SK-N-SH (cell line): ENCODE data around the gene CGGBP1. TPM values are rescaled to one million over a fixed set of nuclear protein-coding genes. Genes with fewer than 3 reads are reported as not detected.

Experiments
- CTCF ChIA-PET: fragments of 300-600, 350-600 bp; formaldehyde crosslinking; extraction: SDS; loops from one replicate; lab custom pipeline; 2021; lab: Yijun Ruan, JAX
- POLR2A ChIA-PET: fragments of 350-600 bp; sonication (Branson Sonifier 250); formaldehyde crosslinking; extraction: SDS; loops from one replicate; lab custom pipeline; 2020; ENCODE audit warnings: antibody characterized with exemption, inconsistent platforms; lab: Yijun Ruan, JAX
- DNase-seq: peaks from one replicate; pipeline ENCODE4 v3.0.0; 2012
- H2AFZ ChIP-seq: fragments of 200-600 bp; sonication (generic); 2 replicates; pipeline ENCODE4 v1.8.1; 2016; ENCODE audit warnings: antibody characterized with exemption, mild to moderate bottlenecking, low read depth
- H3F3A ChIP-seq: fragments of 200-600 bp; sonication (generic); replicated peaks from 2 replicates; pipeline ENCODE3; 2016; ENCODE audit warnings: antibody characterized with exemption, mild to moderate bottlenecking; ENCODE audit not compliant: insufficient read depth
- H3K27ac ChIP-seq, 2 experiments: fragments of 200-500 bp in 1 of 2; fragments of 200-600 bp in 1 of 2; sonication (Bioruptor generic) in 1 of 2; sonication (generic), shearing (Covaris generic) in 1 of 2; 2 replicates each; pipeline versions ENCODE4 v1.5.1 to v1.6.1; 2014 to 2016; ENCODE audit warnings: low read depth in 2 of 2, inconsistent platforms in 1 of 2, low read length in 1 of 2, mild to moderate bottlenecking in 1 of 2, mixed read lengths in 1 of 2
- H3K27me3 ChIP-seq: fragments of 200-600 bp; sonication (generic), shearing (Covaris generic); 2 replicates; pipeline ENCODE4 v1.6.1; 2016; ENCODE audit warnings: mixed run types; ENCODE audit not compliant: insufficient read depth
- H3K36me3 ChIP-seq, 2 experiments: fragments of 200-500 bp in 1 of 2; fragments of 200-600 bp in 1 of 2; sonication (Bioruptor generic) in 1 of 2; sonication (generic) in 1 of 2; replicated peaks in 1 of 2; 2 replicates each; pipeline versions ENCODE3 to v1.5.1; 2014 to 2016; ENCODE audit warnings: low read length in 1 of 2, mild to moderate bottlenecking in 1 of 2; ENCODE audit not compliant: insufficient read depth in 2 of 2, control insufficient read depth in 1 of 2
- H3K4me1 ChIP-seq, 2 experiments: fragments of 200-500 bp in 1 of 2; fragments of 200-600 bp in 1 of 2; sonication (Bioruptor generic) in 1 of 2; sonication (generic), shearing (Covaris generic) in 1 of 2; 2 replicates each; pipeline versions ENCODE4 v1.5.1 to v1.6.1; 2014 to 2016; ENCODE audit warnings: low read depth in 1 of 2, low read length in 1 of 2, mixed run types in 1 of 2; ENCODE audit not compliant: insufficient read depth in 2 of 2, control insufficient read depth in 1 of 2
- H3K4me2 ChIP-seq: fragments of 200-600 bp; sonication (generic), shearing (Covaris generic); 2 replicates; pipeline ENCODE4 v1.6.1; 2017; ENCODE audit warnings: mixed run types
- H3K4me3 ChIP-seq, 2 experiments: fragments of 200-500 bp in 1 of 2; fragments of 200-600 bp in 1 of 2; sonication (Bioruptor generic) in 1 of 2; sonication (generic), shearing (Covaris generic) in 1 of 2; 2 replicates each; pipeline versions ENCODE4 v1.5.1 to v1.8.1; 2014 to 2016; ENCODE audit warnings: low read depth in 2 of 2, inconsistent platforms in 1 of 2, low read length in 1 of 2, mild to moderate bottlenecking in 1 of 2, mixed read lengths in 1 of 2, moderate library complexity in 1 of 2
- H3K79me2 ChIP-seq: fragments of 200-600 bp; sonication (generic); 2 replicates; pipeline ENCODE4 v1.8.1; 2017; ENCODE audit warnings: mild to moderate bottlenecking; ENCODE audit not compliant: insufficient read depth
- H3K9ac ChIP-seq: fragments of 200-600 bp; sonication (generic); 2 replicates; pipeline ENCODE4 v1.6.1; 2017; ENCODE audit warnings: mixed run types
- H3K9me2 ChIP-seq: fragments of 200-600 bp; sonication (generic); 2 replicates; pipeline ENCODE4 v1.6.1; 2017; ENCODE audit warnings: mixed run types
- H3K9me3 ChIP-seq: fragments of 200-600 bp; sonication (generic); 2 replicates; pipeline ENCODE4 v1.6.1; 2017; ENCODE audit warnings: mixed run types, mild to moderate bottlenecking, moderate library complexity
- H4K20me1 ChIP-seq: fragments of 200-600 bp; sonication (generic); 2 replicates; pipeline ENCODE4 v1.6.1; 2017; ENCODE audit warnings: mild to moderate bottlenecking, mixed run types; ENCODE audit not compliant: insufficient read depth
- ELF1 ChIP-seq: IDR thresholded peaks from 2 replicates; pipeline ENCODE4 v1.4.0; 2012
- EP300 ChIP-seq, 2 experiments: IDR thresholded peaks; 2 replicates each; pipeline versions ENCODE4 v1.4.0 to v1.6.1; 2012; ENCODE audit warnings: borderline replicate concordance in 1 of 2, low read depth in 1 of 2, low read length in 1 of 2
- FOXJ3 ChIP-seq: sonication (generic); formaldehyde crosslinking; IDR thresholded peaks from 2 replicates; pipeline ENCODE4 v1.5.1; 2020; ENCODE audit warnings: mild to moderate bottlenecking, missing genetic modification reagents
- FOXM1 ChIP-seq: IDR thresholded peaks from 2 replicates; pipeline ENCODE4 v1.4.0; 2012; ENCODE audit warnings: low read depth, mild to moderate bottlenecking
- GATA2 ChIP-seq: sonication (generic); formaldehyde crosslinking; IDR thresholded peaks from 2 replicates; pipeline ENCODE4 v1.5.0; 2020; ENCODE audit warnings: mild to moderate bottlenecking, missing genetic modification reagents
- JUND ChIP-seq: IDR thresholded peaks from 2 replicates; pipeline ENCODE4 v1.4.0; 2012
- NRF1 ChIP-seq: IDR thresholded peaks from 2 replicates; pipeline ENCODE4 v1.6.1; 2012; ENCODE audit warnings: low read depth, mild to moderate bottlenecking, low read length
- RAD21 ChIP-seq: IDR thresholded peaks from 2 replicates; pipeline ENCODE4 v1.6.1; 2012; ENCODE audit warnings: mild to moderate bottlenecking, low read length
- RCOR1 ChIP-seq: fragments of 150-350 bp; IDR thresholded peaks from 2 replicates; pipeline ENCODE4 v1.6.1; 2017; ENCODE audit warnings: antibody characterized with exemption, low read length
- RFX5 ChIP-seq: IDR thresholded peaks from 2 replicates; pipeline ENCODE4 v1.6.1; 2012; ENCODE audit warnings: mild to moderate bottlenecking, improper control_type of control experiment, low read length
- RXRA ChIP-seq: IDR thresholded peaks from 2 replicates; pipeline ENCODE4 v1.4.0; 2012; ENCODE audit warnings: low read depth, mild to moderate bottlenecking, borderline replicate concordance
- SIN3A ChIP-seq: IDR thresholded peaks from 2 replicates; pipeline ENCODE4 v1.6.1; 2012; ENCODE audit warnings: low read depth, mild to moderate bottlenecking, low read length, moderate library complexity, borderline replicate concordance
- TAF1 ChIP-seq: IDR thresholded peaks from 2 replicates; pipeline ENCODE4 v1.6.1; 2012; ENCODE audit warnings: low read depth, mild to moderate bottlenecking, low read length, moderate library complexity, borderline replicate concordance
- YY1 ChIP-seq: IDR thresholded peaks from 2 replicates; pipeline ENCODE4 v1.4.0; 2012; ENCODE audit warnings: low read depth, mild to moderate bottlenecking
- WGBS: methylation state at CpG from one replicate; pipeline ENCODE4 v1.1.6; 2017; ENCODE audit warnings: low lambda C conversion rate; 5-methylcytosine and 5-hydroxymethylcytosine counted together
- polyA plus RNA-seq, 3 experiments: library from polyadenylated mRNA; depleted of rRNA; stranded (reverse); fragments of >200 nt; gene quantifications; 2 replicates each; pipeline ENCODE4 v1.2.3, GENCODE V29; 2012
- TF ChIP-seq, protein P1 (sequence below): IDR thresholded peaks from 2 replicates; pipeline ENCODE4; 2012
- TF ChIP-seq, protein P2 (sequence below): IDR thresholded peaks from 2 replicates; pipeline ENCODE4 v1.4.0; 2012; ENCODE audit warnings: low read depth, borderline replicate concordance
- TF ChIP-seq, protein P3 (sequence below): IDR thresholded peaks from 2 replicates; pipeline ENCODE4 v1.4.0; 2012; ENCODE audit warnings: low read depth, borderline replicate concordance
- TF ChIP-seq, protein P4 (sequence below): fragments of 150-350 bp; IDR thresholded peaks from 2 replicates; pipeline ENCODE4 v1.6.1; 2016; ENCODE audit warnings: mild to moderate bottlenecking, low read depth, low read length
- TF ChIP-seq, protein P5 (sequence below): fragments of 200-600 bp; sonication (generic); IDR thresholded peaks from 2 replicates; pipeline ENCODE4 v1.6.1; 2017; ENCODE audit warnings: antibody characterized with exemption, mild to moderate bottlenecking, moderate library complexity

CGGBP1 gene
- polyA plus RNA-seq, 1 of the 3 experiments (the other 2 are of a cell fraction) = 34.5 TPM

DNA sequence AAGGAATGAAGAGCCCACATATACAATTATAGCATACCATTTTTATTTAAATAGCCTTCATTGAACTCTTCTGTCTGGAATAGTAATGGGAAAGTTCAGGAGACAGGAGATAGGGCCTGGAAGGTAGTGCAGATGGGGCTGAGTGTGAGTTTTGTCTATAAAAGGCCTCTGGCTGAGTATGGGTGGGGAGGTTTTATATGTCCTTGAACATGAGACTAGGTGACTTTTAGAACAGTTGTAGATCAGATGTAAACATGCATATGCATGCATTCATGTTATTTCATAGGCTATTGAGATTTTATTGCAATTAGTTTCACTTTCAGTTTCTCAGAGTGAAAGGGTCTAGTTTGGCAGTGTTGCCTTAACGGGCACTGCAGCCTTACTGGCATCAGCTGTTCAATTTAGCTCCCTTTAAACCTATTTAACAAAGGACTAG lies 27.1 kb downstream of the CGGBP1 start:
- CTCF ChIA-PET = interaction anchor here (1.2 to 1.6 kb wide), 2 partner anchors 26 to 27 kb away, joined by 3 read pairs; no protein-coding TSS in a partner anchor
- H3K4me3 ChIP-seq = peak overlapping the region; percentile 34 to 56
- H4K20me1 ChIP-seq = no peaks in the 10 kb centered on the region

More for the DNA sequence above, 27.1 kb downstream of the CGGBP1 start:
- no peaks in the 10 kb centered on the region for H3K9me3 ChIP-seq
- peak overlapping the region; percentile 73 for H3K4me2 ChIP-seq
- no peaks in the 10 kb centered on the region for H3F3A ChIP-seq
- 11% methylated on average over 1 of the region's 1 CpG for WGBS
- no peak for DNase-seq
- POLR2A ChIA-PET = no interaction called here
- no peaks in the 10 kb centered on the region for H3K36me3 ChIP-seq
- H3K79me2 ChIP-seq = no peaks in the 10 kb centered on the region
- H3K9ac ChIP-seq = peak overlapping the region; percentile 35
- no peaks in the 10 kb centered on the region for H3K27me3 ChIP-seq
- H3K27ac ChIP-seq = peak overlapping the region in 1 of 2 experiments; percentile 38; a peak in 3 of 4 replicates
- no peak for TF ChIP-seq ELF1
- no peak for TF ChIP-seq RAD21
- TF ChIP-seq JUND = no peak
- TF ChIP-seq, protein P1, sequence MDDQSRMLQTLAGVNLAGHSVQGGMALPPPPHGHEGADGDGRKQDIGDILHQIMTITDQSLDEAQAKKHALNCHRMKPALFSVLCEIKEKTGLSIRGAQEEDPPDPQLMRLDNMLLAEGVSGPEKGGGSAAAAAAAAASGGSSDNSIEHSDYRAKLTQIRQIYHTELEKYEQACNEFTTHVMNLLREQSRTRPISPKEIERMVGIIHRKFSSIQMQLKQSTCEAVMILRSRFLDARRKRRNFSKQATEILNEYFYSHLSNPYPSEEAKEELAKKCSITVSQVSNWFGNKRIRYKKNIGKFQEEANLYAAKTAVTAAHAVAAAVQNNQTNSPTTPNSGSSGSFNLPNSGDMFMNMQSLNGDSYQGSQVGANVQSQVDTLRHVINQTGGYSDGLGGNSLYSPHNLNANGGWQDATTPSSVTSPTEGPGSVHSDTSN = no peak
- TF ChIP-seq SIN3A = no peak
- TF ChIP-seq FOXJ3 (CRISPR knock-in tag) = no peak
- TF ChIP-seq, protein P2, sequence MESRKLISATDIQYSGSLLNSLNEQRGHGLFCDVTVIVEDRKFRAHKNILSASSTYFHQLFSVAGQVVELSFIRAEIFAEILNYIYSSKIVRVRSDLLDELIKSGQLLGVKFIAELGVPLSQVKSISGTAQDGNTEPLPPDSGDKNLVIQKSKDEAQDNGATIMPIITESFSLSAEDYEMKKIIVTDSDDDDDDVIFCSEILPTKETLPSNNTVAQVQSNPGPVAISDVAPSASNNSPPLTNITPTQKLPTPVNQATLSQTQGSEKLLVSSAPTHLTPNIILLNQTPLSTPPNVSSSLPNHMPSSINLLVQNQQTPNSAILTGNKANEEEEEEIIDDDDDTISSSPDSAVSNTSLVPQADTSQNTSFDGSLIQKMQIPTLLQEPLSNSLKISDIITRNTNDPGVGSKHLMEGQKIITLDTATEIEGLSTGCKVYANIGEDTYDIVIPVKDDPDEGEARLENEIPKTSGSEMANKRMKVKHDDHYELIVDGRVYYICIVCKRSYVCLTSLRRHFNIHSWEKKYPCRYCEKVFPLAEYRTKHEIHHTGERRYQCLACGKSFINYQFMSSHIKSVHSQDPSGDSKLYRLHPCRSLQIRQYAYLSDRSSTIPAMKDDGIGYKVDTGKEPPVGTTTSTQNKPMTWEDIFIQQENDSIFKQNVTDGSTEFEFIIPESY = no peak
- TF ChIP-seq, protein P3, sequence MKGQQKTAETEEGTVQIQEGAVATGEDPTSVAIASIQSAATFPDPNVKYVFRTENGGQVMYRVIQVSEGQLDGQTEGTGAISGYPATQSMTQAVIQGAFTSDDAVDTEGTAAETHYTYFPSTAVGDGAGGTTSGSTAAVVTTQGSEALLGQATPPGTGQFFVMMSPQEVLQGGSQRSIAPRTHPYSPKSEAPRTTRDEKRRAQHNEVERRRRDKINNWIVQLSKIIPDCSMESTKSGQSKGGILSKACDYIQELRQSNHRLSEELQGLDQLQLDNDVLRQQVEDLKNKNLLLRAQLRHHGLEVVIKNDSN = no peak
- no peak for TF ChIP-seq RXRA
- TF ChIP-seq YY1 = no peak
- no peak for TF ChIP-seq RCOR1
- TF ChIP-seq, protein P4, sequence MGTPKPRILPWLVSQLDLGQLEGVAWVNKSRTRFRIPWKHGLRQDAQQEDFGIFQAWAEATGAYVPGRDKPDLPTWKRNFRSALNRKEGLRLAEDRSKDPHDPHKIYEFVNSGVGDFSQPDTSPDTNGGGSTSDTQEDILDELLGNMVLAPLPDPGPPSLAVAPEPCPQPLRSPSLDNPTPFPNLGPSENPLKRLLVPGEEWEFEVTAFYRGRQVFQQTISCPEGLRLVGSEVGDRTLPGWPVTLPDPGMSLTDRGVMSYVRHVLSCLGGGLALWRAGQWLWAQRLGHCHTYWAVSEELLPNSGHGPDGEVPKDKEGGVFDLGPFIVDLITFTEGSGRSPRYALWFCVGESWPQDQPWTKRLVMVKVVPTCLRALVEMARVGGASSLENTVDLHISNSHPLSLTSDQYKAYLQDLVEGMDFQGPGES = no peak
- no peak; the same call in 1 of the 2 replicates for TF ChIP-seq TAF1
- no peak for TF ChIP-seq FOXM1
- TF ChIP-seq, protein P5, sequence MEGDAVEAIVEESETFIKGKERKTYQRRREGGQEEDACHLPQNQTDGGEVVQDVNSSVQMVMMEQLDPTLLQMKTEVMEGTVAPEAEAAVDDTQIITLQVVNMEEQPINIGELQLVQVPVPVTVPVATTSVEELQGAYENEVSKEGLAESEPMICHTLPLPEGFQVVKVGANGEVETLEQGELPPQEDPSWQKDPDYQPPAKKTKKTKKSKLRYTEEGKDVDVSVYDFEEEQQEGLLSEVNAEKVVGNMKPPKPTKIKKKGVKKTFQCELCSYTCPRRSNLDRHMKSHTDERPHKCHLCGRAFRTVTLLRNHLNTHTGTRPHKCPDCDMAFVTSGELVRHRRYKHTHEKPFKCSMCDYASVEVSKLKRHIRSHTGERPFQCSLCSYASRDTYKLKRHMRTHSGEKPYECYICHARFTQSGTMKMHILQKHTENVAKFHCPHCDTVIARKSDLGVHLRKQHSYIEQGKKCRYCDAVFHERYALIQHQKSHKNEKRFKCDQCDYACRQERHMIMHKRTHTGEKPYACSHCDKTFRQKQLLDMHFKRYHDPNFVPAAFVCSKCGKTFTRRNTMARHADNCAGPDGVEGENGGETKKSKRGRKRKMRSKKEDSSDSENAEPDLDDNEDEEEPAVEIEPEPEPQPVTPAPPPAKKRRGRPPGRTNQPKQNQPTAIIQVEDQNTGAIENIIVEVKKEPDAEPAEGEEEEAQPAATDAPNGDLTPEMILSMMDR = no peak
- no peak for TF ChIP-seq RFX5
- TF ChIP-seq EP300 (IDR thresholded peaks at IDR 0.05; ENCODE audit: borderline replicate concordance in 1 of 2, low read depth in 1 of 2, low read length in 1 of 2) = no peak
- TF ChIP-seq NRF1 = no peak
- no peak for TF ChIP-seq GATA2 (CRISPR knock-in tag)
- H2AFZ ChIP-seq = peak overlapping the region; percentile 99
- H3K9me2 ChIP-seq = no peaks in the 10 kb centered on the region
- H3K4me1 ChIP-seq = peaks cover 0 to 4% of the 10 kb centered on the region in 2 experiments; a peak in 3 of 4 replicates
